ENCODE measurements around the gene ASB6.

DNA sequence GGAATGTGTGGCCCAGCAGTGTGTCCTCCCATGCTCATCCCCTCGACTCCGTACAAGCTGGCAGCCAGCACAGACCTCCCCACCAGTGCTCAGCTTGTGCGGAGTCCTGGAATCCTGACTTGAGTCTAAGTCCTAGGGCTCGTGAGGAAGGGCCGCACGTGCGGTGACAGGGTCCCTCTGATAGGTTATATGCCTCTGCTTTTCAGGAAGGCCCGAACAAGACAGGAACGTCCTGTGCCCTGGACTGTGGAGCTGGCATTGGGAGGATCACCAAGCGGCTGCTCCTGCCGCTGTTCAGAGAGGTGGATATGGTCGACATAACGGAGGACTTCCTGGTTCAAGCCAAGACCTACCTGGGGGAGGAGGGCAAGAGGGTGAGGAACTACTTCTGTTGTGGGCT lies 8.1 kb downstream of the ASB6 start:
- TF ChIP-seq CTCF (IDR thresholded peaks at IDR 0.05; ENCODE audit: insufficient read depth, low read length) (no peak), POLR2AphosphoS5 (IDR thresholded peaks at IDR 0.05; ENCODE audit: low read depth) (no peak), GABPA (IDR thresholded peaks at IDR 0.05; ENCODE audit: low read depth) (no peak), SPI1 (IDR thresholded peaks at IDR 0.05; ENCODE audit: borderline replicate concordance, low read depth) (no peak)
- TF ChIP-seq, protein P1, sequence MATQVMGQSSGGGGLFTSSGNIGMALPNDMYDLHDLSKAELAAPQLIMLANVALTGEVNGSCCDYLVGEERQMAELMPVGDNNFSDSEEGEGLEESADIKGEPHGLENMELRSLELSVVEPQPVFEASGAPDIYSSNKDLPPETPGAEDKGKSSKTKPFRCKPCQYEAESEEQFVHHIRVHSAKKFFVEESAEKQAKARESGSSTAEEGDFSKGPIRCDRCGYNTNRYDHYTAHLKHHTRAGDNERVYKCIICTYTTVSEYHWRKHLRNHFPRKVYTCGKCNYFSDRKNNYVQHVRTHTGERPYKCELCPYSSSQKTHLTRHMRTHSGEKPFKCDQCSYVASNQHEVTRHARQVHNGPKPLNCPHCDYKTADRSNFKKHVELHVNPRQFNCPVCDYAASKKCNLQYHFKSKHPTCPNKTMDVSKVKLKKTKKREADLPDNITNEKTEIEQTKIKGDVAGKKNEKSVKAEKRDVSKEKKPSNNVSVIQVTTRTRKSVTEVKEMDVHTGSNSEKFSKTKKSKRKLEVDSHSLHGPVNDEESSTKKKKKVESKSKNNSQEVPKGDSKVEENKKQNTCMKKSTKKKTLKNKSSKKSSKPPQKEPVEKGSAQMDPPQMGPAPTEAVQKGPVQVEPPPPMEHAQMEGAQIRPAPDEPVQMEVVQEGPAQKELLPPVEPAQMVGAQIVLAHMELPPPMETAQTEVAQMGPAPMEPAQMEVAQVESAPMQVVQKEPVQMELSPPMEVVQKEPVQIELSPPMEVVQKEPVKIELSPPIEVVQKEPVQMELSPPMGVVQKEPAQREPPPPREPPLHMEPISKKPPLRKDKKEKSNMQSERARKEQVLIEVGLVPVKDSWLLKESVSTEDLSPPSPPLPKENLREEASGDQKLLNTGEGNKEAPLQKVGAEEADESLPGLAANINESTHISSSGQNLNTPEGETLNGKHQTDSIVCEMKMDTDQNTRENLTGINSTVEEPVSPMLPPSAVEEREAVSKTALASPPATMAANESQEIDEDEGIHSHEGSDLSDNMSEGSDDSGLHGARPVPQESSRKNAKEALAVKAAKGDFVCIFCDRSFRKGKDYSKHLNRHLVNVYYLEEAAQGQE (IDR thresholded peaks at IDR 0.05; ENCODE audit: insufficient replicate concordance, low read depth) = no peak

Data from HL-60 (cell line).